ENCODE results near the gene MYO7B.

- no peak for TF ChIP-seq CTCF (IDR thresholded peaks at IDR 0.05)
- no peak for TF ChIP-seq POLR2A (IDR thresholded peaks at IDR 0.05)
Measured at GRCh38 chr2:127626175-127626574, 90.7 kb downstream of the MYO7B start.

Measured in uterus (tissue), 2 donors.